ENCODE measurements around the gene ZBTB20. TPM values are rescaled to one million over a fixed set of nuclear protein-coding genes. Genes with fewer than 3 reads are reported as not detected.

The ZBTB20 gene
- total RNA-seq, 1 experiment from 2014 or later: 26.5 TPM

GRCh38 chr3:114640126-114640525, 507.0 kb downstream of the ZBTB20 start:
- Histone ChIP-seq H3F3A (ENCODE audit: insufficient read depth, low read depth) (no peaks in the 10 kb centered on the region), H3K9me2 (ENCODE audit: insufficient read depth) (no peaks in the 10 kb centered on the region), H3K4me1 (replicated peaks; ENCODE audit: insufficient read depth) (peaks cover under 1% of the 10 kb centered on the region; the same call in 1 of the 2 replicates), H3K9me3 (ENCODE audit: insufficient read depth, low read depth) (no peaks in the 10 kb centered on the region), H3K27ac (no peak overlapping the region), H4K20me1 (ENCODE audit: insufficient read depth) (no peaks in the 10 kb centered on the region), H3K4me2 (no peak overlapping the region), H3K4me3 (no peak overlapping the region), H3K27me3 (ENCODE audit: insufficient read depth, low read depth) (no peaks in the 10 kb centered on the region), H3K36me3 (ENCODE audit: low read depth) (no peaks in the 10 kb centered on the region), H2AFZ (no peak overlapping the region), H3K79me2 (ENCODE audit: low read depth) (no peaks in the 10 kb centered on the region)
- no peak for DNase-seq
- no peak for TF ChIP-seq EZH2 (IDR thresholded peaks at IDR 0.05; ENCODE audit: low read depth)
- TF ChIP-seq CTCF (conservative IDR thresholded peaks at IDR 0.05): no peak
- POLR2A ChIA-PET (ENCODE audit: unreplicated experiment): no interaction called here
- no TSS peak for BruUV-seq (replicated peaks)
- intact Hi-C loops (cut with micrococcal nuclease; ENCODE audit: unreplicated experiment): no loop called here
- CTCF ChIA-PET: no interaction called here

GRCh38 chr3:114639171-114639570, 507.9 kb downstream of the ZBTB20 start:
- Histone ChIP-seq H3K36me3 (ENCODE audit: low read depth) (no peaks in the 10 kb centered on the region), H3K4me2 (no peak overlapping the region), H3K79me2 (ENCODE audit: low read depth) (no peaks in the 10 kb centered on the region), H3K9me3 (ENCODE audit: insufficient read depth, low read depth) (no peaks in the 10 kb centered on the region), H3K4me3 (no peak overlapping the region), H2AFZ (no peak overlapping the region), H3K9me2 (ENCODE audit: insufficient read depth) (no peaks in the 10 kb centered on the region), H3K27ac (no peak overlapping the region), H3K27me3 (ENCODE audit: insufficient read depth, low read depth) (no peaks in the 10 kb centered on the region), H4K20me1 (ENCODE audit: insufficient read depth) (no peaks in the 10 kb centered on the region), H3F3A (ENCODE audit: insufficient read depth, low read depth) (no peaks in the 10 kb centered on the region), H3K4me1 (replicated peaks; ENCODE audit: insufficient read depth) (no peaks in the 10 kb centered on the region)
- ChIA-PET CTCF (no interaction called here), POLR2A (ENCODE audit: unreplicated experiment) (interaction anchor here (0.6 kb wide), 1 partner anchor 750 kb away, joined by 4 read pairs; no protein-coding TSS in a partner anchor)
- intact Hi-C loops (cut with micrococcal nuclease; ENCODE audit: unreplicated experiment): no loop called here
- TF ChIP-seq CTCF (conservative IDR thresholded peaks at IDR 0.05): no peak
- no peak for TF ChIP-seq EZH2 (IDR thresholded peaks at IDR 0.05; ENCODE audit: low read depth)
- no TSS peak for BruUV-seq (replicated peaks)
- DNase-seq: no peak

- DNase-seq: no peak
- POLR2A ChIA-PET (ENCODE audit: unreplicated experiment): no interaction called here
- Histone ChIP-seq H3K4me3 (no peak overlapping the region), H3K4me2 (no peak overlapping the region), H3K4me1 (replicated peaks; ENCODE audit: insufficient read depth) (no peaks in the 10 kb centered on the region), H4K20me1 (ENCODE audit: insufficient read depth) (no peaks in the 10 kb centered on the region), H3K36me3 (ENCODE audit: low read depth) (no peaks in the 10 kb centered on the region), H3K9me3 (ENCODE audit: insufficient read depth, low read depth) (no peaks in the 10 kb centered on the region), H3K9me2 (ENCODE audit: insufficient read depth) (no peaks in the 10 kb centered on the region), H3K79me2 (ENCODE audit: low read depth) (no peaks in the 10 kb centered on the region), H3K27ac (no peak overlapping the region), H3F3A (ENCODE audit: insufficient read depth, low read depth) (no peaks in the 10 kb centered on the region), H2AFZ (no peak overlapping the region), H3K27me3 (ENCODE audit: insufficient read depth, low read depth) (no peaks in the 10 kb centered on the region)
- TF ChIP-seq EZH2 (IDR thresholded peaks at IDR 0.05; ENCODE audit: low read depth): no peak
- TF ChIP-seq CTCF (conservative IDR thresholded peaks at IDR 0.05): no peak
- BruUV-seq (replicated peaks): no TSS peak
- CTCF ChIA-PET: no interaction called here
- intact Hi-C loops (cut with micrococcal nuclease; ENCODE audit: unreplicated experiment): no loop called here
Measured at GRCh38 chr3:114635878-114636277, 511.2 kb downstream of the ZBTB20 start.

All from PC-9 (cell line).